ENCODE results near the gene SP100.

DNA sequence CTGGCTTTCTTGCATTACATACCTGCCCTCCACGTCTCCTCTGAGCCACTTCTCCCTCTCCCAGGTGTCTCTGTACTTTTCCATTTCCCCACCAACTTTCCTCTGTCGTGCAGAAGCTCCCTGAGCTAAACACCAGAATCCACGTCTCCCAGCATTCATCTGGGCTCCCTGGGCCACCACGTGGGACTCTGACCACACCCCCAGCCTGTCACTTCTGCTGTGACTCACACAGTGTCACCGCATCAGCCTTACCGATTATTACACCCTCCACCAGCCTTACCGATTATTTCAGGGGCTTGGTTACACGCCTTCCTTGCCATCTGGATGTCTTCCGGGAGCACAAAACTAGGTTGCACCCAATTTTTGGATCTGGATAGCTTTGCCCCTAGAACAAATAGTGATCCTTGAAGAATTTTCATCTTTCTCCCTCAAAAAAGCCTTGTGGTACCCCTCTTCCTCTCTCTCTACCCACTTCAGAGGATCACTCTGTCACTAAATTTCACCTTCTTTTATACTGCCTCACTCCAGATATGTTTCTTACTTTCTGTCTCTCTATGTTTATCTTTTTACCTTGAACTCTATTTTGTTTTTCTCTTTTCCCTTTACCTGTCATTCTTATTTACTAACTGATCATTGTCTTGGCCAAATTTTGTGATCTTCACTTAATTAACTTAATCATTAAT, 159.8 kb downstream of the SP100 start:
- no peak for TF ChIP-seq POLR2A (IDR thresholded peaks at IDR 0.05)
- TF ChIP-seq, protein P1, sequence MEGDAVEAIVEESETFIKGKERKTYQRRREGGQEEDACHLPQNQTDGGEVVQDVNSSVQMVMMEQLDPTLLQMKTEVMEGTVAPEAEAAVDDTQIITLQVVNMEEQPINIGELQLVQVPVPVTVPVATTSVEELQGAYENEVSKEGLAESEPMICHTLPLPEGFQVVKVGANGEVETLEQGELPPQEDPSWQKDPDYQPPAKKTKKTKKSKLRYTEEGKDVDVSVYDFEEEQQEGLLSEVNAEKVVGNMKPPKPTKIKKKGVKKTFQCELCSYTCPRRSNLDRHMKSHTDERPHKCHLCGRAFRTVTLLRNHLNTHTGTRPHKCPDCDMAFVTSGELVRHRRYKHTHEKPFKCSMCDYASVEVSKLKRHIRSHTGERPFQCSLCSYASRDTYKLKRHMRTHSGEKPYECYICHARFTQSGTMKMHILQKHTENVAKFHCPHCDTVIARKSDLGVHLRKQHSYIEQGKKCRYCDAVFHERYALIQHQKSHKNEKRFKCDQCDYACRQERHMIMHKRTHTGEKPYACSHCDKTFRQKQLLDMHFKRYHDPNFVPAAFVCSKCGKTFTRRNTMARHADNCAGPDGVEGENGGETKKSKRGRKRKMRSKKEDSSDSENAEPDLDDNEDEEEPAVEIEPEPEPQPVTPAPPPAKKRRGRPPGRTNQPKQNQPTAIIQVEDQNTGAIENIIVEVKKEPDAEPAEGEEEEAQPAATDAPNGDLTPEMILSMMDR (IDR thresholded peaks at IDR 0.05): no peak
- no peak for TF ChIP-seq POLR2AphosphoS5 (IDR thresholded peaks at IDR 0.05)

Measured in prostate gland (tissue), 2 donors.